Measurements from ENCODE around the gene ERVMER34-1.

ERVMER34-1 gene

GRCh38 chr4:52718123-52718522, 33.1 kb downstream of the ERVMER34-1 start:
- DNase-seq = no peak

GRCh38 chr4:52716364-52717151, 34.7 kb downstream of the ERVMER34-1 start:
- peak in 1 of 2 experiments; percentile 28 for DNase-seq

GRCh38 chr4:52715914-52716313, 35.3 kb downstream of the ERVMER34-1 start:
- DNase-seq = no peak

- no peak for DNase-seq
Observed at GRCh38 chr4:52715255-52715897, 35.8 kb downstream of the ERVMER34-1 start.

- no peak for DNase-seq
Observed at GRCh38 chr4:52714597-52715254, 36.5 kb downstream of the ERVMER34-1 start.

GRCh38 chr4:52713456-52713937, 37.7 kb downstream of the ERVMER34-1 start:
- DNase-seq = no peak

GRCh38 chr4:52712251-52713130, 38.7 kb downstream of the ERVMER34-1 start:
- peak; percentile 91 to 94 for DNase-seq

GRCh38 chr4:52711834-52712250, 39.4 kb downstream of the ERVMER34-1 start:
- peak in 1 of 2 experiments; percentile 50 for DNase-seq

GRCh38 chr4:52711272-52711671, 40.0 kb downstream of the ERVMER34-1 start:
- DNase-seq = no peak

GRCh38 chr4:52709155-52709554, 42.1 kb downstream of the ERVMER34-1 start:
- DNase-seq = no peak

GRCh38 chr4:52704661-52705060, 46.6 kb downstream of the ERVMER34-1 start:
- DNase-seq = no peak

GRCh38 chr4:52704133-52704532, 47.1 kb downstream of the ERVMER34-1 start:
- no peak for DNase-seq

GRCh38 chr4:52701207-52701606, 50.0 kb downstream of the ERVMER34-1 start:
- DNase-seq = no peak

GRCh38 chr4:52694936-52695335, 56.3 kb downstream of the ERVMER34-1 start:
- no peak for DNase-seq

- no peak for DNase-seq
Observed at GRCh38 chr4:52693492-52693891, 57.7 kb downstream of the ERVMER34-1 start.
